ENCODE results near the gene NELFB.
"Not testable (repeated sequence)": the region's sequence is repeated elsewhere in the genome, so short reads cannot be mapped to it uniquely, and the experiment has no call there.

NELFB gene

DNA sequence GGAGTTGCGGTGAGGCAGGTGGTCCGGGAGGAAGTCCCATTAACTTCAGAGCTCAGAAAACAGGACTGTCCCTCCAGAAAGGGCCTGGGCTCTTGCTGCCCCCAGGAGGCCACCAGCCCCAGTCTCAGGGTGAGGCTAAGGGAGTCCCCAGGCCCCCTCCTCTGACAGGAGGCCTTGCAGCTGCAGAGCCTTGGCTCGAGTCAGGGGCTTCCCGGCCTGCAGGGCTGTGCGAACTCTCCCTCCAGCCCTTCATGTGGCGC is 7.3 kb upstream of the NELFB start:
- DNase-seq, result no peak

DNA sequence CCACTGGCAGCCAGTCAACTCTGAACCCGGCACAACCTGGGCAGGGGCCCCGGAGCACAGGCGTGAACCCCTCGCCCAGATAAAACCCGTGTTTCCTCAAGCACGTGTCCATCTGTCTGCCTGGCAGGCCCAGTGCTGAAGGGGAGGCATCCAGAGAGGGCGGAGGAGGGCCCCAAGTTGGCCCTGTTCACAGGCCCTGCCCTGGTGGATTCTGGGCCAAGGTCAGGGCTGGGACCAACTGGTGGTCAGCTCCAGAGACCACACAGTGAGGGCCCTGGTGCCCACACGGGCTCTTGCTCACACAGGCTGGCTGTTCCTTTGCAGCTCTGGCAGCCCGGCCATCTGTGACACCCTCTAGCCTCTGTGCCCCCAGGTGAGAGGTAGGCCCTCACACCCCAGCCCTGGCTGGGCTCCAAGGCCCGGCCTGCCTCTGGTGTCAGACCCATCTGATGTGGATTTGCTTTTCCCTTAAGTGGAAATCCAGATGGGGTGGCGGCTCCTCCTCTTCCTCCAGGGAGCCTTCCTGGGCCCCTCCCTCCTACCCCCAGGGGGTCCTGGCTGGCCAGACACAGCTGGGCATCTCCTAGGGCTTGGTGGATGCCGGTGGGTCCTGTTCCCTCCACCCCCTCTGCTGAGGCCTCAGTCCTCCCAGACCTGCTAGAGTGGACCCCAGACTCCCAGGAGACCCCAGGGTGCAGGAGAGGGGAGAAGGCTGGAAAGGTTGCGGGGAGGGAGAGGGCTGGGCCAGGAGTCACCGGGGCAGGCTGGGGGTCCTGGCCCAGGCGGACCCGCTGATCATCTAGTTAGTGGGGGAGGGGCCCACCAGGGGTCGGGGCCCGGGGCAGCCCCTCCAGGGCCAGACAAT is 4.6 kb upstream of the NELFB start:
- no peak for DNase-seq

- DNase-seq, result no peak
Measured at GRCh38 chr9:137251194-137251461, 4.0 kb upstream of the NELFB start, which contains the start of gene STPG3. TSS of gene STPG3 (plus strand) at chr9:137251286. CDS start at chr9:137251287, 1 bp downstream.

DNA sequence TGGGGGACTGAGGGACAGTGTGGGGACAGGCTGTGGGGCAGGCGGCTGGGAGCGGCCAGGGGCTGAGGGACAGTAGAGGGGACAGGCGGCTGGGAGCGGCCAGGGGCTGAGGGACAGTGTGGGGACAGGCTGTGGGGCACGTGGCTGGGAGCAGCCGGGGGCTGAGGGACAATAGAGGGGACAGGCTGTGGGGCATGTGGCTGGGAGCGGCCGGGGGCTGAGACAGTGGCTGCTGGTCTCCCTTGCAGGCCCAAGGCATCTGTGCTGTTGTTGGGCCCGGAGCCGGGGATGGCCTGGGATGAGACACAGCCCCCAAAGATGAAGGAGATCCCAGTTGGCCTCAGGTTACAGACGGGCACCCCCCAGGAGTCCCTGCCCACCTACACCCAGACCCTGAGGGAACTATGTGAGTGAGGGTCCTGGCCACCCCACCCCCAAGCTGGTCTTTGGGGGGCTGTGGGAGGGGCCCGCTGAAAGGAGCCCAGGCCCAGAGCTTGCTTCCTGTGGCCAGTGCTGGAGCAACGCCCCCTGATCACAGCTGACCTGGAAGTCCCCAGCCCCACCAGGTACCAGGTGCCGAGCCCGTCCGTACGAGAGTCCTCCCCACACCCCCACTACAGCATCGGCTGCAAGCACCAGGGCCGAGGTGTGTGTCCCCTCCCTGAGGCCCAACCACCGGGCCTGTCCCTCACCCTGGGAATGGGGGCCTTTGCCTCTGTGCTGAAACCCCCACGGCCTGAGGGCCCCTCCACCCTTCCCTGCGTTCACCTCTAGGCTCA is 3.4 kb upstream of the NELFB start:
- DNase-seq, result no peak

GRCh38 chr9:137252555-137253506 is 2.3 kb upstream of the NELFB start:
- DNase-seq, result no peak

- DNase-seq, result no peak
Measured at GRCh38 chr9:137253717-137254623, 1.2 kb upstream of the NELFB start.

GRCh38 chr9:137255448-137256114 is 454 bp downstream of the NELFB start:
- DNase-seq, result no peak

- DNase-seq, result no peak
Measured at GRCh38 chr9:137256362-137256761, 1.2 kb downstream of the NELFB start.

DNA sequence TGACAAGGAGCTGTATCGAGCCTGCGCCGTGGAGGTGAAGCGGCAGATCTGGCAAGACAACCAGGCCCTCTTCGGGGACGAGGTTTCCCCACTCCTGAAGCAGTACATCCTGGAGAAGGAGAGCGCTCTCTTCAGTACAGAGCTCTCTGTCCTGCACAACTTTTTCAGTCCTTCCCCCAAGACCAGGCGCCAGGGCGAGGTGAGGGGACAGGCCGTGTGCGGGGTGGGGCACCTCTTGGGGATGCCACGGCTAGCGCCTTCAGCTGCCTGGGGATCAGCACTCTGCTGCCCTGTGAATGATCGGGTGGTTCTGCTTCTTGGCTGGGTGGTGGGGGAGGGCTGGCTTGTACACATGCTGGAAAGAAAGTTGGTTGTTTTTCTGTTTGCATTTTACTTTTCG is 1.7 kb downstream of the NELFB start:
- DNase-seq, result no peak

DNA sequence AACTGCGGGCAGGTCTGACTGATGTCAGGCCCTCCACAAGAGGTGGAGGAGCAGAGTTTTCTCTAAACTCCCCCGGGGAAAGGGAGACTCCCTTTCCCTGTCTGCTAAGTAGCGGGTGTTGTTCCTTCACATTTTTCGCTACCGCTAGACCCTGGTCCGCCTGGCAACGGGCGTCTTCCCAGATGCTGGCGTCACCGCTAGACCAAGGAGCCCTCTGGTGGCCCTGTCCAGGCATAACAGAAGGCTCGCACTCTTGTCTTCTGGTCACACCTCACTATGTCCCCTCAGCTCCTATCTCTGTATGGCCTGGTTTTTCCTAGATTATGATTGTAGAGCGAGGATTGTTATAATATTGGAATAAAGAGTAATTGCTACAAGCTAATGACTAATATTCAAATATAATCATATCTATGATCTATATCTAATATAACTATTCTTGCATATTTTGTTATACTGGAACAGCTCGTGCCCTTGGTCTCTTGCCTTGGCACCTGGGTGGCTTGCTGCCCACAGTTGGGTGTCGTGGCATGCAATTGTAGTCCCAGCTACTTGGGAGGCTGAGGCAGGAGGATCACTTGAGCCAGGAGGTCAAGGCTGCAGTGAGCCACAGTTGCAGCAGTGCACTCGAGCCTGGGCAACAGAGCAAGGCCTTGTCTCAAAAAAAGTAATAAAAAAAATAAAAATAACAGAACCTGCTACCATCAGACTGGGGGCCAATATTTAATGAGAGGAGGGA is 7.2 kb downstream of the NELFB start:
- not testable (repeated sequence) for DNase-seq

DNA sequence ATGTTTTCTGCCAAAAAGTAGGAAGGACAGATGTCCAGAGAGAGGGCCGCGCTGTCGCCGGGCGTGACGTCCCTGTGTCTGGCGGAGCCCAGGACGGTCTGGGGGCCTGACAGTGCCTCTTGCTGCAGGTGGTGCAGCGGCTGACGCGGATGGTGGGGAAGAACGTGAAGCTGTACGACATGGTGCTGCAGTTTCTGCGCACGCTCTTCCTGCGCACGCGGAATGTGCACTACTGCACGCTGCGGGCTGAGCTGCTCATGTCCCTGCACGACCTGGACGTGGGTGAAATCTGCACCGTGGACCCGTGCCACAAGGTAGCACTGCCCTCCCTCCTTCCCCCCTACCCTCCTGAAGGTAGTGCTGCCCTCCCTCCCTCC is 7.8 kb downstream of the NELFB start:
- no peak for DNase-seq

DNA sequence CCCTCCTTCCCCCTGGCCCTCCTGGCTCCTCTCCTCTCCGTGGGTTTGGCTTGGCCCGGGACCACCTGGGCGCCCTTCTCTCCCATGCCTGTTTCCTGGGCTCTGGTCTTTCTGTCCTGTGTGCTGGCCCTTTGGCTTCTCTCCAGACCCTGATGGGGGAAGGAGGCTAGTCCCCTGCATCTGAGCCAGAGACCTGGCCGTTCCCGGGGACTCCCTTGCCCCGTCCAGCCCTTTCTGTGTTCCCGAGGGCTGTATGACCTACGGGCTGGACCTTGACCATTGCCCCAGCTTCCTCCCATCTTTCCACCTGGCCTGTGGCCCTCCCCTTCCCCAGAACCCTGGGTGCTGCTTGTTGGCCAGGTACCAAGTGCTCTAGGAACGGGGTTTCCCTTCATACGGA is 8.4 kb downstream of the NELFB start:
- DNase-seq, result no peak

DNA sequence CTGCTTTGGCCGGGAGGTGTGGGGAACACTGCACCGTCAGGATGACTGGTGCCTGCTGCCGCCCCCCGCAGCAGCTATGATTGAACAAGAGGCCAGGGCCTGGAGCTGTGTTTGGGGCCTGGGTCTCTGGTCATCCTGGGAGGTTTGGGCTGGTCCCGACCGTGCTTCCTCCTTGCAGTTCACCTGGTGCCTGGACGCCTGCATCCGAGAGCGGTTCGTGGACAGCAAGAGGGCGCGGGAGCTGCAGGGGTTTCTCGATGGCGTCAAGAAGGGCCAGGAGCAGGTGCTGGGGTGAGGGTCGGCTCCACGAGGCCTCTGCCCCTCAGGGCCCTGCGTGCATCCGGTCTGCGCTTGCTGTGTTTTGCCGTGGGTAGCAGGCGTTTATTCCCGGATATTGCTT is 8.9 kb downstream of the NELFB start:
- DNase-seq, result no peak

GRCh38 chr9:137265496-137266161 is 10.5 kb downstream of the NELFB start:
- DNase-seq, result no peak

DNA sequence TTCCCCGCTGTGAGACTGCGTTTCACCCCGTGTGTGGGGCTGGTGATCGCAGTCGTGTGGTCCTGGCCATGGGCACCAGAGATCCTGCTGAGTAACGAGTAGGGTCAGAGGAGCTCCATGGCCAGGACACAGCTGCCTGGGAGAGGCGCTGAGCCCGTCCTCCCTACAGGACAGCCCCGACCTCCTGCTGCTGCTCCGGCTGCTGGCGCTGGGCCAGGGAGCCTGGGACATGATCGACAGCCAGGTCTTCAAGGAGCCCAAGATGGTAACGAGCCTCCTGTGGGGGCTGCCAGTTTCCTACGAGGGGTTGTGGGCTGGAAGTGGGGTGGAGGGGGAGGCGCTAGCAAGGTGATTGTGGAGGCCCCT is 11.0 kb downstream of the NELFB start:
- no peak for DNase-seq

GRCh38 chr9:137266585-137267453 is 11.7 kb downstream of the NELFB start:
- no peak for DNase-seq

GRCh38 chr9:137267933-137268355 is 12.8 kb downstream of the NELFB start:
- no peak for DNase-seq

GRCh38 chr9:137268538-137269201 is 13.5 kb downstream of the NELFB start:
- no peak for DNase-seq

- no peak for DNase-seq
Measured at GRCh38 chr9:137269231-137269772, 14.2 kb downstream of the NELFB start.

All from stimulated activated CD4-positive, alpha-beta T cell treated with anti-CD3 and anti-CD28 coated beads, Interleukin-4, amount 100 ng/mL, for 4 hours (primary cell).